Right lung (tissue), 10 donors: ENCODE measurements around the gene ZNF502. TPM values are rescaled to one million over a fixed set of nuclear protein-coding genes. Genes with fewer than 3 reads are reported as not detected.
"Not testable (repeated sequence)": the region's sequence is repeated elsewhere in the genome, so short reads cannot be mapped to it uniquely, and the experiment has no call there.

Source experiments
- DNase-seq, 2 donors: peaks; one replicate each; pipeline ENCODE4 v3.0.0-alpha.2; 2013
- long read RNA-seq, 8 donors: transcript quantifications; one replicate each; lab custom pipeline, GENCODE V29; 2026
- polyA plus RNA-seq, 5 donors: library from polyadenylated mRNA; unstranded; fragments of 120-200 nt; gene quantifications; one replicate each; pipeline versions ENCODE4 v1.2.1 to v1.2.3, GENCODE V29; 2013; ENCODE audit warnings: inconsistent platforms in 1 of 5, low replicate concordance in 1 of 5; ENCODE audit not compliant: insufficient read length in 5 of 5, insufficient read depth in 1 of 5

Gene ZNF502
- polyA plus RNA-seq = 10 to 100 TPM in 4 of 5 donors, 1 to 10 TPM in 1; 9.1 to 15.0 (median 12.6) TPM
- long read RNA-seq, donor 1, partial matches to known transcripts = 0 of 4 reads
- long read RNA-seq, donor 1, other reads (novel, unspliced or antisense) = 0 of 4 reads
- long read RNA-seq, donor 2 = 0 reads
- long read RNA-seq, donor 3, partial matches to known transcripts = 0 of 1 reads
- long read RNA-seq, donor 3, other reads (novel, unspliced or antisense) = 0 of 1 reads
- long read RNA-seq, donor 4, partial matches to known transcripts = 0 of 2 reads
- long read RNA-seq, donor 4, other reads (novel, unspliced or antisense) = 0 of 2 reads
- long read RNA-seq, donor 5, transcript ZNF502-203 (3 exons, 2,314 nt) = major isoform, 6 of 7 reads
- long read RNA-seq, donor 5, partial matches to known transcripts = 0 of 7 reads
- long read RNA-seq, donor 5, other reads (novel, unspliced or antisense) = 0 of 7 reads
- long read RNA-seq, donor 6, partial matches to known transcripts = 0 of 1 reads
- long read RNA-seq, donor 6, other reads (novel, unspliced or antisense) = 0 of 1 reads
- long read RNA-seq, donor 7, partial matches to known transcripts = 0 of 2 reads
- long read RNA-seq, donor 7, other reads (novel, unspliced or antisense) = 0 of 2 reads
- long read RNA-seq, donor 8, partial matches to known transcripts = 0 of 1 reads
- long read RNA-seq, donor 8, other reads (novel, unspliced or antisense) = 0 of 1 reads

DNA sequence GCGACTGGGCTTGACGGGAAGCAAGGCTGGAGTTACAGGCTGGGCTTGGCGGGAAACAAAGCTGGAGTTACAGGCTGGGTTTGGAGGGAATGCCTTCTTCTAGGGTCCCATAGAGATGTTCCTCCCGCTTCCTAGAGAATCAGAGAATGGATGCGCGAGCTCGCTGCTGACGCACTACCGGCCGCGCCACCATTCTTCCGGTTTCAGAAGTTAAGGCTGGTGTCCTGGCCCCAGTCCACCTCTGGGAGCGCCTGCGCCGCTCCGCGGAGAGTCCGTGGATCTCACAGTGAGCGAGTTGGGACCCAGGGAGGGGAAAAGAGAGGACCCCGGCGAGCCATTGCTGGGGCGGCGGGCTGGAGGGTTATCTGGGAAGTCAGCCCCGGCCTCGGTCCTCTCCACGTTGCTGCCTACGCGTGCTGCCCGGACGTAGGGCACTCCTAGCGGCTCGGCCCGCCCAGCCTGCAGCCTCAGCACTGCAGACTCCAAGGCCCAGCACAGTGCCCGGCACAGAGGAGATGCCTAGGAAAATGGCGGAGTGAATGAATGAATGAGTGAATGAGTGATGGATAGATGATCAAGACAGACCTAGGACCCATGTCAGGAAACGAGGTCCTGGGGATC lies at the start of gene ZNF502:
TSS of gene ZNF502 (plus strand) at position 206 of the 621 bp plus-strand sequence. CDS start 7,602 bp downstream, outside the sequence.
- peak; percentile 87 to 88 for DNase-seq

DNA sequence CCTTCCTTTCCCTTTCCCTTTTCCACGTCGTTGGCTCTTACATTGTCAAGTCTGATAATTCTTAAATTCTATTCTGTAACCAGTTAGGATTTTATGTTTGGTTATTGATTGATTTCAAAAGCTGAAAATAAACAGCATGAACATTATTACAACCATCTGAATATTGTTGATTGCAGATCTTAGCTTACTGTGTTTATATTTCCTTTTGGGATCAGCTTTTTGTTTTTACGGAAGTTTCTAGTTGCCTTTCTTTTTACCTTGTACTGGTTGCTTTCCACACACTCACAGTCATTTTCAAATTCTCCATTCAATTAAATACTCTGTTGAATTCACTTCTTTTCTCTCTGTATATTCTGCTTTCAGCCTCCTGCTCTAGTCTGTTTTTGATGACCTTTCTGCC lies 47.3 kb upstream of the ZNF502 start:
- no peak for DNase-seq

DNA sequence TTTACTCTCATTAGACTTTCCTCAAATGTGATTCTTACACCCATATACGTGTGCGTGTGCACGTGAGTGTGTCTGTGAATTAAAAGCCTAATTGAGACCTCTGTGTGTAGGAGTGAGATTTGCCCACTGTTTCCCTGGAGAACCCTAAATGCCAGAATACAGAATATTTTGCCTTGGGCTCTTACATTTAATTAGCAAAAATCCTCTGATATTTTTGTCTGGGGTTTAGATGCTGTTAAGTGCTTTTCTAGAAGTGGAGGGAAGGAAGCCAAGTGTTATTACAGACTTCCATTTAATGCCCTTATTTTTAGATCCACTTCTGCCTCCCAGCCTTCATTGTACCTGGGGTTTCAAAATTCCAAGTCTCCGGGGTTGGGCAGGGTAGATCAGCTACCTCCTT lies 46.1 kb upstream of the ZNF502 start:
- DNase-seq = no peak

DNA sequence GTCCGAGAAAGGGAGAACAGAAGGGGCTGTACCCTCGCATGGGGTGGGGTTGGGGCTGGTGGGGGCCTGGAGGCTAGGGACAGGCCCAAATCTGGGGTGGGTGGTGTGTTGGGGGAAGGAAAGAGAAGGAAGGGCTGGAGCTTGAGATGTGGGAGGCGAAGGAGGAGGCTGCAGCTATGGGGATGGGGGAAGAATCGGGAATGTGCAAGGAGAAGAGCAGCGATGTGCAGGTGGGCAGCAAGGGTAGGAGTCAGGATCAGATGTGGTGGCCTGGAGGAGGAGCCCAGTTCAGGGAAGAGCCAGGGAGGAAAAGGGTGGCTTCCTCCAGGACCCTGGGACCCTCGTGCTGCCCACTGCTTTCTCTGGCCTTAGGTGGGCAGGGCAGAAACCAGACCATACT lies 42.7 kb upstream of the ZNF502 start:
- no peak for DNase-seq

DNA sequence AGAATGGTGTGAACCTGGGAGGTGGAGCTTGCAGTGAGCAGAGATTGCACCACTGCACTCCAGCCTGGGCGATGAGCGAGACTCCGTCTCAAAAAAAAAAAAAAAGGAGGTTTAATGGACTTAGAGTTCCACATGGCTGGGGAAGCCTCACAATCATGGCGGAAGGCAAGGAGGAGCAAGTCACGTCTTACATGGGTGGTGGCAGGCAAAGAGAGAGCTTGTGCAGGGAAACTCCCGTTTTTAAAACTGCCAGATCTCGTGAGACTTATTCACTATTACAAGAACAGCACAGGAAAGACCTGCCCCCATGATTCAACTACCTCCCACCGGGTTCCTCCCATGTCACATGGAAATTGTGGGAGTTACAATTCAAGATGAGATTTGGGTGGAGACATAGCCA lies 39.0 kb upstream of the ZNF502 start:
- DNase-seq = not testable (repeated sequence)

DNA sequence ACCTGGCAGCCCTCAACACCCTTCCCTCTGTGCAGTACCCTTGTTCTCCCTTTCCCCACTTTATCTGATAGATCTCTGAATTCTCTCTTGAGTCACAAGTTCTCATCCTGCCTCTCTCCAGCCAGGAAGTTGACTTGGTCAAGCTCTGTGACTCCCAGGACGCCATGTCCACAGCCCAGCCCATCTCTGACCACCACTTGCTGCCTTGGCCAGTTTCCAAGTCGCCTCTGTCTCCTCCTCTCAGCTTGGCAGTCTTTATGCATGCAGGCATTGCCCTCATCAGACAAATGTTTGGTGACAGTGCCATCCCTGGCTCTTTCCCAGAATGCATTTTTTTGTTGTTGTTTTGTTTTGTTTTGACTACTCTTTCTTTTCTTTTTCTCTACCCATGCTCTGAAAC lies 38.2 kb upstream of the ZNF502 start:
- DNase-seq = no peak

DNA sequence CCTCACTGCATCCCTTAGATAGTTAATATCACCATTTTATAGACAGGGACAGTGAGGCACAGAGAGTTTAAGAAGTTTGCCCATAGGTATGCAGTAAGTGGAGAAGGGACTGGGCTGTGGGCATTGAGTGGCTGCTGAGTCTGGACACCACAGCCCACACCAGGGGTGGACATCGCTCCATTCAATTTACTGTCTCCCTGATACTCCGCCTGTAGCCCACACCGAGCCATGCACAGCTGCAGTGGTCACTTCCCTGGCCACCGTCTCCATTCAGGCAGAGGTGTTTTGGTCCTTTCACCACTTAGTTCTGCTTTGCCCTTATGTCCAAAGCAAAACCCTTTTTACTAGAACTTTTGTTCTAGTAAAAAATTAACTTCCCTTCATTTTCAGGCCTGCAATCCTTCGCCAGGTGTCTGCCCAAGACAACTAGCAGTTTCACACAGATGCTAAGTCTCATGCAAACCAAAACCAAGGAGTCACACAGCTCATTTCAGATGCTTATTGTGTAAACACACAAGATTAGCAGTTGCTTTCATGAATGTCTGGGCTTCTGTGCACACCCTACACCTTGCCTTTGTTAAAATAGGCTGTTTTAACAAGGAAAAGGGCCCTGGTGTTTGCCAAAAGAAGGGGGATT lies 33.9 kb upstream of the ZNF502 start:
- no peak for DNase-seq

DNA sequence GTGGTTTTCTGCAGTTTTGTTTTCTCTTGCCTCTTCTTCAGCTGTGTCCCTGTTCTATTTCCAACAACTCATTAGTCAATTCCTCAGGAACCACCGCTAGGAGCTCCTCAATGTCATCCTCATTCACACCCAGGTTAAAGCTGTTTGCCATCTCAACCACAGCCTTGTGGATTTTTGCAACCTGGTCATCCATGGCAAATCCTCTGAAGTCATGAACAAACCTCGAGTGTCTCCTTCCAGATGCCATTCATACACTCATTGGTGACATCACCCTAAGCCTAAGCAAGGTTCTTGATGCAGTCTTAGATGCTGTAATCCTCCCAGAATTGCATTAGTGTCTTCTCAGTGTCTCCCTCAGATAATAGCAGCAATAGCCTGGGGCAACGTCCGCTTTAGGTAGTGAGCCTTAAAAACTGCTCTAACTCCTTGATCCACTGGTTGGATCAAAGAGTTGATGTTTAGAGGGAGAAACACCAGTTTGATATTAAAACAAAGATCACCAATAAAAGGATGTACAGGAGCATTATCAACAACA lies 31.5 kb upstream of the ZNF502 start:
- no peak for DNase-seq

DNA sequence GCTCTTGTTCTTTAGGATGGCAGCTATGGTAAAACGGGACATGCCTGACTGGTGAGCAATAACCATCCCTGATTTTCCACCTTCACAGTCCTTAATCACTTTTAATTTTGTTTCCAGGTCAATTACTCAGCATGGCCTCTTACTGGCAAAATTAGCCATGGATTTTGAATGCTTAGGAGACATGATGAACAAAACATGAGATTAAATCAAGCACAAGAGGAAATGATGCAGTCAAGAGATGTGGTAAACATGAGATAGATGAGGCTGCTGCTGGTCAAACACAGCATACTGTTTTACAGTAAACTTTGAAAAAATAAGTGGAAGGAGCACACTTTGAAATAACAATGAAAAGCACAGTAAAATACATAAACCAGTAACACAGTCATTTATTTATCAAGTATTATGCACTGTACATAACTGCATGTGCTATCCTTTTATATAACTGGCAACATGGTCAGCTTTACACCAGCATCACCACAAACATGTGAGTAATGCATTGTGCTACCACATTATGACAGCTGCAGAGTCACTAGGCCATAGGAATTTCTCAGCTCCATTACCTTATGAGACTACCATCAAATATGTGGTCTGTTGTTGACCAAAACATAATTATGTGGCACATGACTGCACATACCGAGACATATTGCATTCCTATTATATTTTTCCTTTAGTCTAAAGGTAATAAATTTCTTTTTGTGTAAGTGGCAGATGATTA lies 30.1 kb upstream of the ZNF502 start:
- no peak for DNase-seq

DNA sequence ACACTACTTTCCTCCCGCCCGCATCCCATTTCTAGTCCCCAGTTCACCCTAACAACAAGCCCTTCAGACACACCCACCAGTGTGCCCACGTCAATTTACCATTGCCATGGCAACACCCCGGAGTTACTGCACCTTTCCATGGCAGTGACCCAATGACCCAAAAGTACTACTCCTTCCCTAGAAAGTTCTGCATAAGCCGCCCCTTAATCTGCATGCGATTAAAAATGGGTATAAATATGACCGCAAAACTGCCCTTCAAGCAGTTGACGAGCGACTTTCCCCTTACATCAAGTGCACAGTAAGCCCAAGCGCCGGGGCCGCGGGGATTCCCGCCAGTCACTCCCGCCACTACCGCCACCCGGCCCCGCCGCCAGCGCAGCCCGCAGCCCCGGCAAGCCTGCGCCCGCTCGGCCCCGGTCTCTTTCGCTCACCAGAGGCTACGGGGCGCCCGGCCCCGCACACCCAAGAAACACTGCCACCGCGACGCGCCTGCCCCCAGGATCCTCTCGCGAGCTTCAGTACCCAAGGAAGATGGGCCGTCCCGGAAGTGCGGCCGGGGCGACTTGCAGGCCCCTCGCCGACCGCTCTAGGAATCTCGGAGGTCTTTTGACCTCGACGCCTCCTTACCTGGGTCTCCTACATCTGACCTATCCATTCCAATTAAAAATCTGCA lies 27.2 kb upstream of the ZNF502 start:
- DNase-seq = peak; percentile 64 to 69

DNA sequence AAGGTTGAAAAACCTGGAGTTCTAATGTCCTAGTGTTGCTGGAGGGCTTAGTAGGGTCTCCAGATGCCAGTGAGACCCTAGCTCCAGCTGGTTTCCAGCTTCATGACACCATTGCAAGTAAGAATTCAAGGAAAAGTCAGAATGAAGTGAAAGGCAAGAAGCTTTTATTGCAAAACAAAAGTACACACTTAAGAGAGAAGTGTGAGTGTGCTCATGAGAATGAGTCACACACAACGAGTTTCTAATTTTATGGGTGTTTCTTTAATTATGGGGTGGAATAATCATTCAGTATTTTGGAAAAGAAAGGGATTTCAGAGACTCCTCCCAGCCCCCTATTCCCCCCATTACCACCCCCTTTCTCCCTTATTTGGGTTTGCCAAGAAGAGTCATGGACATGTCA lies 24.6 kb upstream of the ZNF502 start:
- no peak for DNase-seq

DNA sequence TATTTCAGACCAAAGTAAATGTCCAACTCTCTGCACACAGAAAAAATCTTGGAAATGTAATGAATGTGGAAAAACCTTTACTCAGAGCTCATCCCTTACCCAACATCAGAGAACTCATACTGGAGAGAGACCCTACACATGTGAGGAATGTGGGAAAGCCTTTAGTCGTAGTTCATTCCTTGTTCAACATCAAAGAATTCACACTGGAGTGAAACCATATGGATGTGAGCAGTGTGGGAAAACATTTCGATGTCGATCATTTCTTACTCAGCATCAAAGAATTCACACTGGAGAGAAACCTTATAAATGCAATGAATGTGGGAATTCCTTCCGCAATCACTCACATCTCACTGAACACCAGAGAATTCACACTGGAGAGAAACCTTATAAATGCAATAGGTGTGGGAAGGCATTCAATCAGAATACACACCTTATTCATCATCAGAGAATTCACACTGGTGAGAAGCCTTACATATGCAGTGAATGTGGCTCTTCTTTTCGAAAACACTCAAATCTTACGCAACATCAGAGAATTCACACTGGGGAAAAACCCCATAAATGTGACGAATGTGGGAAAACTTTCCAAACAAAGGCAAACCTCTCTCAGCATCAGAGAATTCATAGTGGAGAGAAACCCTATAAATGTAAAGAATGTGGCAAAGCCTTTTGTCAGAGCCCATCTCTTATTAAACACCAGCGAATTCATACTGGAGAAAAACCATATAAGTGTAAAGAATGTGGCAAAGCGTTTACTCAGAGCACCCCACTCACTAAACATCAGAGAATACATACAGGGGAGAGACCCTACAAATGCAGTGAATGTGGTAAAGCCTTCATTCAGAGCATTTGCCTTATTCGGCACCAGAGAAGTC lies 9.0 kb downstream of the ZNF502 start:
- DNase-seq = no peak

DNA sequence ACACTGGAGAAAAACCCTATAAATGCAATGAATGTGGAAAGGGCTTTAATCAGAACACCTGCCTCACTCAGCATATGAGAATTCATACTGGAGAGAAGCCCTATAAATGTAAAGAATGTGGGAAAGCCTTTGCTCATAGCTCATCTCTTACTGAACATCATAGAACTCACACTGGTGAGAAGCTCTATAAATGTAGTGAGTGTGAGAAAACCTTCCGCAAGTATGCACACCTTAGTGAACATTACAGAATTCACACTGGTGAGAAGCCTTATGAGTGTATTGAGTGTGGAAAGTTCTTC lies 9.6 kb downstream of the ZNF502 start:
- DNase-seq = no peak

DNA sequence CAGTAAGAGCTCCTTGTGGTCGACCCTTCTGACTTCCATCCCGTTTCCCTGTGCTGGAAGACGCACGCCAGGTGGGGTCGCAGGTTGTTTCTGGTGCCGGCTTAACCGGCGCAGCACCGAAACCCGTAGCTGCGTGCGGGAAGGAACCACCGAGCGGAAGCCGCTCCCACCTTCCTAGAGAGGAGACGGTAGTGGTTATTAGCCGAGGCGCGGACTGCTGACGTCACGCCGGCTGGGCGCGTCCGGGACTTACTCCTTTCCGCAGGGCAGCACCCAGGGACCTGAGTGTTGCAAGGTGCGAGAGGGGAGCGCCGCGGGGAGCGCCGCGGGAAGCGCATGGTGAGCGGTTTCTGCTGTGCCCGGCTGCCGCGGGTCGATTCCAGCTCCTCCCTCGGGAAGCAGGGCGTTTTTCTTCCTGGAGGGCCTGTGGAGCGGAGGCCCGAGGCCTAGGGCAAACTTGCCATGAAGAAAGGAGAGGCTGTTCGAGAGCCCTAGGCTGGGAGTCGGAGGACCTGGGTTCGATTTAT lies 17.0 kb downstream of the ZNF502 start, which contains the start of gene ZNF501:
TSS of gene ZNF501 (plus strand) at position 252 of the 527 bp plus-strand sequence. CDS start 4,787 bp downstream, outside the sequence.
- DNase-seq = peak; percentile 87 to 90

DNA sequence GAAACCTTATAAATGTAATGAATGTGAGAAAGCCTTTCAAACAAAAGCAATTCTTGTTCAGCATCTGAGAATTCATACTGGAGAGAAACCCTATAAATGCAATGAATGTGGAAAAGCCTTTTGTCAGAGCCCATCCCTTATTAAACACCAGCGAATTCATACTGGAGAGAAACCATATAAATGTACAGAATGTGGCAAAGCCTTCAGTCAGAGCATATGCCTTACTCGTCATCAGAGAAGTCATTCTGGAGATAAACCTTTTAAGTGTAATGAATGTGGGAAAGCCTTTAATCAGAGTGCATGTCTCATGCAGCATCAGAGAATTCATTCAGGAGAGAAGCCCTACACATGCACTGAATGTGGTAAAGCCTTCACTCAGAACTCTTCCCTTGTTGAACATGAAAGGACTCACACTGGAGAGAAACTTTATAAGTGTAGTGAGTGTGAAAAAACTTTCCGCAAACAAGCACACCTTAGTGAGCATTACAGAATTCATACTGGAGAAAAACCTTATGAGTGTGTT lies 22.2 kb downstream of the ZNF502 start:
- DNase-seq = no peak

DNA sequence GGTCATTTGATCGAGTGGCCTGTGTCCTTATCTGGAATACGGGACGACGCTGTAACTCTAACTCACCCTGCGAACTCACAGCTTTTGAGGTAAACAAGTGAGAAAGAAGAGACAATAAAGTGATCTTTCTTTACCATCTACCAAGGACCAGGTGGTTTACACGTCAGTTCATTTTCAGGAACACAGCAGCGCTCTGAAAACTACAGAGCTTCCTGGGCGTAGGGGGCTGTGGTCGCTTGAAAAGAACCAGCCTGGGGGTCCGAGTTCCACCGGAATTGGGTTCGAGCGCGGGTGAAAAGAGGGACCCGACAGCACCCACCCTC lies 48.6 kb downstream of the ZNF502 start:
- DNase-seq = no peak

DNA sequence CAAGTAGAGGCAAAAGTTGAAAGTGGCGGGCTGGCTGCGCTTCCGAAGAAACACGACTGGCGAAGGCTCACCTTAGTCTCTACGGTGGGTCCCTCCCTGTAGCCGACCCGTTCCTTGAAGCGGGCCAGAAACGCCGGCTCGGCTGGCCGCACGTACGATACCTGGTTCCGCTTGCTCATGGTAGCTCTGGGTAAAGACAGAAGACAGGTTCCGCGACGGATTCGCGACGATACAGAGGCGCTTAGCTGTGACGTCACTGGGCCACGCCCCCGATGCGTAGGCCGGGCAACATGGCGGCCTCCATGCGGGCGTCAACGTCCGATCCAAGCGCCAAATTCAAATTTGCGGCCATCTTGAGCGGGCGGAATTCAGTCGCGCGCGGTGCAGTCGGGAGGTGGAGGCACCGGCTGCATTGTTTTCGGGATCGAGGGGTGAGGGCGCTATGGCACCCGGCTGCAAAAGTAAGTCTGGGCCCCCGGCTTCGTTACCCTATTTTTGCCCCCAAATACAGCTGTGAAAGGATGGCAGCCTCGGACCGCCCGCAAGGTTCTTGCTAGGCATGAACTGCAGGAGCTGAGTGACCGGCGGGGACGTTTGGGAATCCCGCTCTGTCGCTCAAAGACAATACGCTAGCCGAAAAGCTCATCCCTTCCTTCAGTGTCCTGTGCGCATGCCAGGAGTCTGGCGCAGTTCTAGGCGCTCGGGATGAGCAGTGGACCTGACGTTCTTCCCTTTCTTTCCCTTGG lies 49.1 kb downstream of the ZNF502 start, which contains the start of the genes KIAA1143 and KIF15:
TSS of gene KIAA1143 (minus strand) at position 196 of the 746 bp plus-strand sequence. CDS start at position 179, 17 bp downstream.
TSS of gene KIF15 (plus strand) at position 371 of the 746 bp plus-strand sequence. CDS start at position 443, 72 bp downstream.
- peak; percentile 96 for DNase-seq

DNA sequence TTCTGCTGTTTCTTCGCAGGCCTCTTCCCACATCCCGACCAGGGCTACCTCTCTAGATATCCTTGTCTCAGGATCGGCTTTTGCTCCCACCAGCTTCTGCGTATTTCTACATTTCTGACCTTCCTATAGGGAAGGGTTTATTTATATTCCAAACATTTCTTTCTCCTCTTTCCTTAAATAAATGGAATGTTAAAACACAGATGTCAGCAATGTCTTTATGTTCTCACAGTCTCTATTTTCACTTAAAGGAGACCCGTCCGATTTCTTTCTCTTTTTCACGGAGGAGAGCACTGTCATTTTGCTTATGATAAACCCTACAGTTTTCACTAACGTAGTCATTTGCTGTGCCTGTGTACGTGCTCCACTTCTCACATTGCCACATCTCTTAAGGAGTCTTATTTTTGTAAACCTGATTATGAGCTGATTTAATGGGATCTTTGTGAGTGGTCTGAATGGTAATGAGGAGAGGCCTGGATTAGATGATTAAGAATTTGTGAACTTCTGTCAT lies 49.8 kb downstream of the ZNF502 start:
- peak in 1 of 2 donors; percentile 1 for DNase-seq
